ENCODE measurements around the gene KLHDC2.
A peak's percentile ranks its signal among the peaks of the same experiment; 100 is the strongest.
"Not testable (repeated sequence)": the region's sequence is repeated elsewhere in the genome, so short reads cannot be mapped to it uniquely, and the experiment has no call there.

KLHDC2 gene

GRCh38 chr14:49767571-49768300 lies at the start of gene KLHDC2:
KLHDC2 (plus strand) TSS chr14:49768153; CDS start chr14:49768469, 316 bp downstream.
- peak; percentile 74 to 79 for DNase-seq (ENCODE audit: low read depth in 2 of 2)

DNA sequence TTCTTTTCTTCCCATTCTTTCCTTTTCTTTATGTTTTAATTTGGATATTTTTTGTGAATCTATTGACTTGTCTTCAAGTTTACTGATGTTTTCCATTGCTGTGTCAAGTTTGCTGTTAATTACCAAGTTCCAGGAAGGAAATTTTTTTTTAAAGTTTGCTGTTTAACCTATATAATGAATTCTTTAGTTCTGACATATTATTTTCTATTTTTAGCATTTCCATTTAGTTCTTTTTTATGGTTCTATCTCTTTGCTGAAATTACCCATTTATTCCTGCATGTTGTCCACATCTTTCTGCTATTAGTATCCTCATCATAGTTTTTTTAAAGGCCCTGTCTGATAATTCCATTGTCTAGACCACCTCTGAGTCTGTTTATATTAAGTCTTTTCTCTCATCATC lies 47.2 kb upstream of the KLHDC2 start:
- no peak for DNase-seq (ENCODE audit: low read depth in 2 of 2)

DNA sequence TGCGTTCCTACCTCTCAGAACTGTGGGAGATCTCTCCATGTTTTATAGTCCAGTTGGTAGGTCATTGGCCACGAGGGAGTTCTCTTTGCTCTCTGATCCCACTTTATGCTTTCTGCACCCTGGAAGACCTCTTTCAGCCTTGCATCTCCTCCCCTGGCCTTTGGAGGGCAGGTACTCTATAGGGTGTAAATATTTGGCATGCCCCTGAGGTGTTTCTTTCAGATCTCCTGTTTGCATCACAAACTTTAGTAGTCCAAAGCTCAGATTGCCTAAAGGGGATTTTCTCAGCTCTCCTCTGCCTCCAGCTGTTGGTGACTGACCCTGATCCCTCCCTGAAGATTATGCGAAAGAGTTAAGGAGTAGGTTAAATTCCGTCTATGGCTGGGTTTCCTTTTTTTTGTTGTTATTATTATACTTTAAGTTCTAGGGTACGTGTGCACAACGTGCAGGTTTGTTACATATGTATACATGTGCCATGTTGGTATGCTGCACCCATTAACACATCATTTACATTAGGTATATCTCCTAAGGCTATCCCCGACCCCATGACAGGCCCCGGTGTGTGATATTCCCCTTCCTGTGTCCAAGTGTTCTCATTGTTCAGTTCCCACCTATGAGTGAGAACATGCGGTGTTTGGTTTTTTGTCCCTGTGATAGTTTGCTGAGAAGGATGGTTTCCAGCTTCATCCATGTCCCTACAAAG lies 46.1 kb upstream of the KLHDC2 start:
- not testable (repeated sequence) for DNase-seq (ENCODE audit: low read depth in 2 of 2)

DNA sequence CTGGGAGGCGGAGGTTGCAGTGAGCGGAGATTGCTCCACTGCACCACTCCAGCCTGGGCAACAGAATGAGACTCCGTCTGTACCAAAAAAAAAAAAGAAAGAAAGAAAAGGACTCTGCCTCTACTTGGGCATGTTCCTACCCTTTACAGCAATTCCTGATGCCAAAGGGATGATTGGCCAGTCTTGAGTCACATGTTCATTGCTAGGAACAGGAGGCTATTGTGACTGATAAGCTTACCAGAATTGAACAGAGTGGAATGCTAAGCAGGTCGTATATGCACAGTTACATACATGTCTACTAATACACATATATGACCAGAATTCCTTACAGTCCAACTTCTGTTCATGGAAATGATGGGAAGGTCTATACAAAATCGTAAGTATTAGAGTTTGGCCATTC lies 40.8 kb upstream of the KLHDC2 start:
- DNase-seq (ENCODE audit: low read depth in 2 of 2): no peak

DNA sequence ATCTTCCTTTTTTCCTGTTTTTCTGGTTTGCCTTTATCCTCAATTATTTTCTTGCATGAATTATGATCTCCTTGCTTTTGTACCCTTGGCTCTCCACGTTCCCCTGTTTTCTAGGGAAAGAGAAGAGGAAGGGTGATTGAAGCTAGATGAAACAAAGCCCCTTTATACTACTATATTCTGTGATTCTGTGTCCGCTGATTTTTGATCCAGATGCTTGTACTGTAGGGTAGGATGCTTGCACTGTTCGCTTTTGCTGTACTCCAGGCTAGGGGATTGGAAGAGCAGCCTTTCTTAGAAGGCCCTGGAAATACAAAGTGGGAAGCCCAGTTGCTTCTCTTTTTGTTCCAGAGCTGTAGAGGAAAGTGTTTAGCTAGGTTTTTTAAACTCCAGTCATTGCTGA lies 35.1 kb upstream of the KLHDC2 start:
- DNase-seq (ENCODE audit: low read depth in 2 of 2): no peak

- no peak for DNase-seq (ENCODE audit: low read depth in 2 of 2)
These were observed 34.1 kb upstream of the KLHDC2 start for GRCh38 chr14:49733836-49734235.

- DNase-seq (ENCODE audit: low read depth in 2 of 2): not testable (repeated sequence)
These were observed 32.3 kb upstream of the KLHDC2 start for GRCh38 chr14:49735669-49736068.

- no peak for DNase-seq (ENCODE audit: low read depth in 2 of 2)
These were observed 22.8 kb upstream of the KLHDC2 start for GRCh38 chr14:49745191-49745590.

GRCh38 chr14:49746476-49746875 lies 21.5 kb upstream of the KLHDC2 start:
- not testable (repeated sequence) for DNase-seq (ENCODE audit: low read depth in 2 of 2)

GRCh38 chr14:49754570-49755097 lies 13.3 kb upstream of the KLHDC2 start:
- DNase-seq (ENCODE audit: low read depth in 2 of 2): no peak

DNA sequence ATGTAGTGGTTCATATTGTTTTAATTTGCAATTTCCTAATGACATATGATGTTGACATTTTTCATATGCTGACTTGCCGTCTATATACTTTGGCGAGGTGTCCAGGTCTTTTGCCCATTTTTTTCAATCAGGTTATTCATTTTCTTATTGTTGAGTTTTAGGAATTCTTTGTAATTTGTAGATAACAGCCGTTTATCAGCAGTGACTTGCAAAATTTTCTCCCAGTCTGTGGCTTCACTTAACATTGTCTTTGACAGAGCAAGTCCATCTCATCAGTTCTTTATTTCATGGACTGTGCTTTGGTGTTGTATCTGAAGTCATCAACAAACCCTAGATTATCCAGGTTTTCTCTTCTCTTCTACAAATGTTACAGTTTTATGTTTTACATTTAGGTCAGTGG lies 12.6 kb upstream of the KLHDC2 start:
- no peak for DNase-seq (ENCODE audit: low read depth in 2 of 2)

GRCh38 chr14:49761839-49762551 lies 6.0 kb upstream of the KLHDC2 start:
- DNase-seq (ENCODE audit: low read depth in 2 of 2): no peak

DNA sequence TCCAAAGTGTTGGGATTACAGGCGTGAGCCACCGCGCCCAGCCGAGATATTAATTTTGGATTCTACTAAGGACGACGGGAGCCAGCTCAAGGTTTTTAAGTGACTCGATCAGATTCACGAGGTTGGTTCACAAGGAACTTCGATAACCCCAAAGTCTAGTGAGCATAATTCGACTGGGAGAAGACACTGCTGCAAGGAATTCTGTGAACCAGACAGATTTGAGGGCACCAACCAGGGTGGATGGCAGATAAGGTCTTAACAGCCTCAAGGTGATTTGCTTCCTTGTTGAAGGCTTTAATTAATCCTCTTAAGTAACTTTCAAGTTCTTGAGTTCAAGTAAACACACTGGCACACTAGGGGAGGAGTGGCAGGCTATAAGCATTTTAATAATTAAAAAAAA lies 1.1 kb upstream of the KLHDC2 start:
- DNase-seq (ENCODE audit: low read depth in 2 of 2): no peak

DNA sequence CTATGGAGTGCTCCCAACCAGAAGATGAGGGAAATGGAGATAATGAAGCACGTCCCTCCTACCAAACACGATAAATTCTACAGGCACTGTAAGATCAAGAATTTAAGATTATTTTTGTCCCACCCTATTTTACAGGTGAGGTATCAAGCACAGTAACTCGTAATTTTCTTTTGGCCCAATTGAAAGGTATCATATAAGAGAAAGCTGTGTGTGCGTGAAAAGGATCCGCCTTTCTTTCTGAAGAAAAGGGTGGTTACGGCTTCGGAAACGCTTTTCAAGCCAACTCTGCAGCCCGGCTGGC lies 733 bp upstream of the KLHDC2 start:
- DNase-seq (ENCODE audit: low read depth in 2 of 2): no peak

DNA sequence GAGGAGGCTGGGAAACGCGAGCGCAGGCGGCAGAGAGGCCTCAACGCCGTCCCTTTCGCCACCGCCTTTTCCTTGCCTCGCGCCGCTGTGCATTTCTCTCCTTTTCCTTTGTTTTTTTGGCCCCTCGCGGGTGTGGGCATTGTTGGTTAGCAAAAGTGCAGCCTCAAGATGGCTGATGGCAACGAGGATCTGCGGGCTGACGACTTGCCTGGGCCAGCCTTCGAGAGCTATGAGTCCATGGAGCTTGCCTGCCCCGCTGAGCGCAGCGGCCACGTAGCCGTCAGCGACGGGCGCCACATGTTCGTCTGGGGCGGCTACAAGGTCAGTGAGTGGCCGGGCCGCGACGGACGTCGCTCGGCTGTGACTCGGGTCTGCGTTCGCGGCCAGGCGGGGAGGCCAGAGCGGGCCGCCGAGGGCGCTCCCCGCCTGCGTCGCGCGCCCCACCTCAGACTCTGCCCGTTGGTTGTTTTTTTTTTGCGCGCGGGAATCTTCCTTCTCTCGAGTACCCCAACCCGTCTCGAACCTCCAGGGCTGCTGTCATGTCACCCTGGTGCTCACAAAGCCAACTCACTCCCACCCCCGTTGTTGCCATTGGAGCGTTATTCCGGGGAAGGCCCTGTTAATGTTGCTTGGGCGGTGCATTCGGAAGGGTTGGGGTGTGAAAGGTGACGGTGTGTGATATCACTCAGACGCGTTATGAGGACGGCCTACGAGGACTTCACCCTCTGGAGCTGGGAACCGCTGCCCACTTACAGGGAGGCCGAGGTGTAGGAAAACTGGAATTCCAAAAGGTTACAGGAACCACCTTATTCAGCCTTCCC lies 558 bp downstream of the KLHDC2 start:
- peak; percentile 28 to 57 for DNase-seq (ENCODE audit: low read depth in 2 of 2)

DNA sequence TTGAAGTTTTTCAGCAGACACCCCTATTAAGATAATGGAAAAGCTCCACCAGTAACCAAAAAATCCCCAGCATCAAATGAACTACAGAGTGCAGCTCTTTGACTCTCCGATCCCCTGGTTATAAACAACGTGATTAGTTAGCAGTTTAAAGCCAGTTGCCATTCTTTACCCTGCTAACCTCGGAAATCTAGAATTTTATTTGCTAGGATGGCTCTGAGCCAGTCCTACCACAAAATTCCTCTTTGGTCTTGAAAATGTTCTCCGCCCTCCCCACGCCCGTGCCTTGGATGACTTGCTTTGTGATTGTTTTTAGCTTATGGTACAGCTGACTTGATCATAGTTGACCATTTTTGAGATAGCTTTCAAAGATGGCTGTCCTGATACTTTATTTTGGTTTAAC lies 1.2 kb downstream of the KLHDC2 start:
- no peak for DNase-seq (ENCODE audit: low read depth in 2 of 2)

- no peak for DNase-seq (ENCODE audit: low read depth in 2 of 2)
These were observed 1.7 kb downstream of the KLHDC2 start for GRCh38 chr14:49769581-49770211.

- DNase-seq (ENCODE audit: low read depth in 2 of 2): no peak
These were observed 2.4 kb downstream of the KLHDC2 start for GRCh38 chr14:49770212-49770817.

DNA sequence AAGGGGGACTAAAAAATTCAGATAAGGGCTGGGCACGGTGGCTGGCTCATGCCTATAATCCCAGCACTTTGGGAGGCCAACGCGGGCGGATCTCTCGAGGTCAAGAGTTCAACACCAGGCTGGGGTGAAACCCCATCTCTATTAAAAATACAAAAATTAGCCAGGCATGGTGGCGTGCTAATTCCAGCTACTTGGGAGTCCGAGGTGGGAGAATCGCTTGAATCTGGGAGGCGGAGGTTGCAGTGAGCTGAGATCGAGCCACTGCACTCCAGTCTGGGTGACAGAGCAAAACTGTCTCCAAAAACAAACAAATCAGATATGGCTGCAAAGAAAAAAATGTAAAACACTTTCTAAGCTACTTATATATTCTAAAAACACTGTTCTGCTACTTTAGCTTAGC lies 3.7 kb downstream of the KLHDC2 start:
- DNase-seq (ENCODE audit: low read depth in 2 of 2): not testable (repeated sequence)

GRCh38 chr14:49774106-49774505 lies 6.2 kb downstream of the KLHDC2 start:
- no peak for DNase-seq (ENCODE audit: low read depth in 2 of 2)

GRCh38 chr14:49778421-49778820 lies 10.5 kb downstream of the KLHDC2 start:
- DNase-seq (ENCODE audit: low read depth in 2 of 2): no peak
